ENCODE measurements around the gene MOCS3. TPM values are rescaled to one million over a fixed set of nuclear protein-coding genes. Genes with fewer than 3 reads are reported as not detected.

The MOCS3 gene
- total RNA-seq, 1 donor from 2014 or later = 4.1 TPM

GRCh38 chr20:51009303-51010042 is 50.9 kb downstream of the MOCS3 start:
- peaks cover 3% of the 10 kb centered on the region for H3K9me3 Mint-ChIP-seq (ENCODE audit: unreplicated experiment)
- H3K4me1 Mint-ChIP-seq (ENCODE audit: low read depth, unreplicated experiment) = peaks cover 7% of the 10 kb centered on the region
- no peak for TF ChIP-seq CTCF (IDR thresholded peaks at IDR 0.05; ENCODE audit: partially characterized antibody, unreplicated experiment)
- H3K4me3 Mint-ChIP-seq (ENCODE audit: unreplicated experiment) = no peak overlapping the region
- H3K27me3 Mint-ChIP-seq (ENCODE audit: unreplicated experiment) = peaks cover 4% of the 10 kb centered on the region
- no peaks in the 10 kb centered on the region for H3K36me3 Mint-ChIP-seq (ENCODE audit: unreplicated experiment)
- no peak overlapping the region for H3K27ac Mint-ChIP-seq (ENCODE audit: unreplicated experiment)
- DNase-seq = no peak

GRCh38 chr20:51010043-51010365 is 51.4 kb downstream of the MOCS3 start:
- H3K36me3 Mint-ChIP-seq (ENCODE audit: unreplicated experiment) = no peaks in the 10 kb centered on the region
- TF ChIP-seq CTCF (IDR thresholded peaks at IDR 0.05; ENCODE audit: partially characterized antibody, unreplicated experiment) = no peak

GRCh38 chr20:51010932-51011331 is 52.3 kb downstream of the MOCS3 start:
- Mint-ChIP-seq H3K4me1 (ENCODE audit: low read depth, unreplicated experiment) (peaks cover 7% of the 10 kb centered on the region), H3K9me3 (ENCODE audit: unreplicated experiment) (peaks cover 4% of the 10 kb centered on the region), H3K36me3 (ENCODE audit: unreplicated experiment) (no peaks in the 10 kb centered on the region), H3K4me3 (ENCODE audit: unreplicated experiment) (no peak overlapping the region), H3K27me3 (ENCODE audit: unreplicated experiment) (peaks cover 3% of the 10 kb centered on the region), H3K27ac (ENCODE audit: unreplicated experiment) (no peak overlapping the region)
- DNase-seq = no peak
- no peak for TF ChIP-seq CTCF (IDR thresholded peaks at IDR 0.05; ENCODE audit: partially characterized antibody, unreplicated experiment)

More at GRCh38 chr20:51010043-51010365, 51.4 kb downstream of the MOCS3 start:
- Mint-ChIP-seq H3K4me1 (ENCODE audit: low read depth, unreplicated experiment) (peaks cover 7% of the 10 kb centered on the region), H3K27me3 (ENCODE audit: unreplicated experiment) (peaks cover 4% of the 10 kb centered on the region), H3K9me3 (ENCODE audit: unreplicated experiment) (peaks cover 2% of the 10 kb centered on the region), H3K4me3 (ENCODE audit: unreplicated experiment) (no peak overlapping the region), H3K27ac (ENCODE audit: unreplicated experiment) (no peak overlapping the region)
- DNase-seq = no peak

GRCh38 chr20:51011479-51011878 is 52.9 kb downstream of the MOCS3 start:
- DNase-seq = no peak
- Mint-ChIP-seq H3K27ac (ENCODE audit: unreplicated experiment) (no peak overlapping the region), H3K4me1 (ENCODE audit: low read depth, unreplicated experiment) (peaks cover 7% of the 10 kb centered on the region), H3K4me3 (ENCODE audit: unreplicated experiment) (no peak overlapping the region), H3K27me3 (ENCODE audit: unreplicated experiment) (peaks cover 3% of the 10 kb centered on the region), H3K9me3 (ENCODE audit: unreplicated experiment) (peaks cover 4% of the 10 kb centered on the region), H3K36me3 (ENCODE audit: unreplicated experiment) (no peaks in the 10 kb centered on the region)
- no peak for TF ChIP-seq CTCF (IDR thresholded peaks at IDR 0.05; ENCODE audit: partially characterized antibody, unreplicated experiment)

- H3K27ac Mint-ChIP-seq (ENCODE audit: unreplicated experiment) = no peak overlapping the region
- H3K4me1 Mint-ChIP-seq (ENCODE audit: low read depth, unreplicated experiment) = peaks cover 12% of the 10 kb centered on the region
- peaks cover 5% of the 10 kb centered on the region for H3K27me3 Mint-ChIP-seq (ENCODE audit: unreplicated experiment)
- peaks cover 6% of the 10 kb centered on the region for H3K9me3 Mint-ChIP-seq (ENCODE audit: unreplicated experiment)
- no peaks in the 10 kb centered on the region for H3K36me3 Mint-ChIP-seq (ENCODE audit: unreplicated experiment)
- no peak for DNase-seq
- TF ChIP-seq CTCF (IDR thresholded peaks at IDR 0.05; ENCODE audit: partially characterized antibody, unreplicated experiment) = no peak
- no peak overlapping the region for H3K4me3 Mint-ChIP-seq (ENCODE audit: unreplicated experiment)
Observed at GRCh38 chr20:51012357-51012756, 53.7 kb downstream of the MOCS3 start.

Data from glutamatergic neuron (in vitro differentiated cells).